NCI-H2029 (cell line): ENCODE results near the gene CYB561D1.
A peak's percentile ranks its signal among the peaks of the same experiment; 100 is the strongest.

Experiments used
- DNase-seq: peaks from one replicate; lab custom pipeline; 2025; lab: John Stamatoyannopoulos, UW

Gene CYB561D1

DNA sequence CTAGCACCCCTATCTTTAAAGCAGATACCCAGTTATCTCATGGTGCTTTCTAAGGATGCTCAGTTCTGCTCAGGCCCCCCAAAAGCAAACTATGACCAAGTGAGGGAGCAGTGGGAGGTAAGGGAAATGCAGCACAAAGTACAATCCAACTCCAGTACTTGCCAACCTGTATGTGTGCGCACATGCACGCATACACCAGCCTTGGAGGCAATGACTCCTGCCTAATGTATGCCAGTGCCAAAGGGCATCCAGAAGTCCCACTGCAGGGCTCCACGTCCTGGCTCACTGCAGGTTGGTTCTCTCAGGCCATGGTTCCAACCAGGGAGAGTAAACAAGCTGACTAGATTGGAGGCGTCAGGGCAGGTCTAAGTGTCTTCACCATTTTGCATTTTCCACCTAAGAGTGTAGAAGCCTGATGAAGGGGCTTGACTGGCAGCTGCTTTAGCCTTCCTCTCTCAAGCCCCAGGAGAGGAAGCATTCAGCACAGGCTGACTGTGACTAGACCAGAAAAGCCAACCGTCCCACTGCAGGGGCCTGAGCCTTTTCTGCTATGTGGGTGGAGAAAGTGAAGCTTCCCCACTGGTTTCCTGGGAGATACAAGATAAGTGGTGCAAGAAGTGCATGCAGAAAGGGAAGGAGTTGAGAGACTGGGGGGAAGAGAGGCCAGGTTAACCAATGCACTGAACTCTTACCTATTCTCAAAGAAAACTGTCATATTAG, 7.9 kb downstream of the CYB561D1 start:
- no peak for DNase-seq

DNA sequence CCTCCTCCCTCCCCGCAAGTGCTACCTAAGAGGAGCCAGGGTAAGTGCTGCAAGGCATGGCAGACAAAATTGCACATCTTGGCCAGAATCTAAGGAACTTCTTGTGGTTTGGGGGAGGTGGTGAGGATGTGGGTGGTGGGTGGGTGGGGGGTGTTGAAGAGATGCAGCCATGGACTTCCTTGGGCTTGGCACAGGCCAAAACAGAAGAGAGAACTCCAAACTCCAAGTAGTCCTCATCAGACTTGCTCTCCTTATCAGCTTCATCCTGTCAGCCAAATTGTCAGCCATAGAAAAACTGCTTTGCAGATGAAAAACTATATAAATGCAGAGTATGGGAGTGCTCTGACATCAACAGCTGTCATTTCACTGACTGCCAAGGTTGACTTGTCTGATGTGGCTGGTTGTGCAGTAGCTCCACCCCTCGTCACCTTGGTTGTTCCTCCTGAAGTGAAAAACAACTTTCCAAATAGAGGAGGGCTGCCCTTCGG, 8.5 kb downstream of the CYB561D1 start:
- DNase-seq: no peak

DNA sequence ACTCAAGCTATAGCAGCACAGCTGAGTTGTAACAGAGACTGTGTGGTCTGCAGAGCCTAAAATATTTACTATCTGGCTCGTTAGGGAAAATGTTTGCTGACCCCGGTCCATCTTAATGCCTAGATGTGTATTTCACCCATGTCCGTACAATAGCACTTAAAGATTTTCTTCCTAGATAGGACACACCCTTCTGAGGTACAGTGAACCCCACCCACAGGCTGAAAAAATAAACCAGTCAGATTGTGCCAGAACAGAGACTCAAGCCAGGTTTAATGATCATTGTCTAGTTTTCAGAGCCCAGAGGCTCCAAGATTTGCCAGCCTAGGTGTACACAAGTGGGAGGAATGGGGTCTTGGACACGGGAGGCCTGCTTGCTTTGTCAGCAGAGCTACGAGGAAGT, 10.0 kb downstream of the CYB561D1 start:
- no peak for DNase-seq

DNA sequence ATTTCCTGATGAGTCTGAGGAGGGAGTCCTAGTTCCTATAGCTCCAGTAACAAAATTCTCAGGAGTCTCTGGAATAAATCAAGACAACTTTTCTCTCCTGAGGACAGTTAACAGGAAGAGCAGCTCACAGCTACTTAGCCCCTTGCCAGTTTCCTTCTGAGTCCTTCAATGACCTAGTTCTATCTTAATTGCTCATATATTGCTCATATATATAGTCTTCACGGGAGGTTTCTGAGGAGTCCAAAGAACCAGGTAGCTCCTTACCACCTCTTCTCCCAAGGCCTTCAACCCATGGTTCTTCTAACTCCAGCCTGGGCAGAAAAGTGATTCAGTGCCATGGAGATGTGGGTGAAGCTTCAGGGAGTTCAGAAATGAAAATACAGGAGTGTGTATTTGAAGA, 11.1 kb downstream of the CYB561D1 start:
- no peak for DNase-seq

DNA sequence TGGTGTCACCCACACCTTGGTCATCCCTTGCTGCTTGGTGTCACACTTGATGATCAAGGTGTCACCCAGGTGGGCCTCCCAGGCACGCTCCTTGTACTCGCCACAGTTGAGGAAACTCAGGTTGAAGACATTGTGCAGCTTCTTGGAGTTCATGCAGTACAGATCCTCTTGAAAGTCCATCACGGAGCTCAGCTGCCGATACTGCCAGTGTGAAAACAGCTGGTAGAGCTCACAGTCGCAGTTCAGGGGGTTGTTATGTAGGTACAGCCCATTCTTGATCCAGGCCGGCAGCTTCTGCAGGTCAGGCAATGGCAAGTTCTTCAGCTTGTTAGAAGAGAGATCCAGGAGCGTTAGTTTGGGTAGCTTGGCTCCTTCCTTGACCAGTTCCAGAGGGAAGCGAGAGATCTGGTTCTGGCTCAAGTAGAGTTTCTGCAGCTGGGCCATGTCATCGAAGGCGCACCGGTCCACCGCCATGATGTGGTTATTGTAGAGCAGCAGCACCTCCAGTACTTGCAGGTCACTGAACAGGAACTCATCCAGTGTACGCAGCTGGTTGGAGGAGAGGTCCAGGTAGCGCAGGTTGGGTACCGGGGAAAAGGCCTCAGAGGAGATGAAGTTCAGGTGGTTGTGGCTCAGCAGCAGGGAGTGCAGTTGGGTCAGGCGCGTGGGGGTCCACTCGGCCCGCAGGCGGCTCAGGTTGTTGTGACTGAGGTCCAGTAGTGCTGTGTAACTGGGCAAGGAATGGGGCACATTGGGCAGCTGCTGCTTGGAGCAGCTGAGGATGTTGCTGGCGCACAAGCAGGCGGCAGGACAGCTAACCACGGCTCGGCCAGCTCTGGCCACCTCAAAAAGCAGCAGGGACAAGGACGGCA, 14.3 kb downstream of the CYB561D1 start:
- no peak for DNase-seq

DNA sequence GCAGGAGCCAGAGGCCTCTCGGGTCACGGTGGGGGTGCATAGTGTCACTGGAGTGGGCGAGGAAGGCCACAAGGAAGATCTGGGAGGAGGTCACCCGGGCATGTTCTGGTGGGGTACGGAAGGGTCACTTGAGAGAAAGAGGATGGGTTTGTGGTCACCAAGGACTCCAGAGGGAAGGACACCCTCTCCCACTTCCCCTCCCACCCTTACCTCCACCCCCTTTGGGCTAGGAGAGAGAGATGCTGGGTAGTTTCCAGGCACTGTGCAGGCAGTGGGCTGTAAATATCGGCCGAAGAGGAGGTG, 14.9 kb downstream of the CYB561D1 start:
- no peak for DNase-seq

DNA sequence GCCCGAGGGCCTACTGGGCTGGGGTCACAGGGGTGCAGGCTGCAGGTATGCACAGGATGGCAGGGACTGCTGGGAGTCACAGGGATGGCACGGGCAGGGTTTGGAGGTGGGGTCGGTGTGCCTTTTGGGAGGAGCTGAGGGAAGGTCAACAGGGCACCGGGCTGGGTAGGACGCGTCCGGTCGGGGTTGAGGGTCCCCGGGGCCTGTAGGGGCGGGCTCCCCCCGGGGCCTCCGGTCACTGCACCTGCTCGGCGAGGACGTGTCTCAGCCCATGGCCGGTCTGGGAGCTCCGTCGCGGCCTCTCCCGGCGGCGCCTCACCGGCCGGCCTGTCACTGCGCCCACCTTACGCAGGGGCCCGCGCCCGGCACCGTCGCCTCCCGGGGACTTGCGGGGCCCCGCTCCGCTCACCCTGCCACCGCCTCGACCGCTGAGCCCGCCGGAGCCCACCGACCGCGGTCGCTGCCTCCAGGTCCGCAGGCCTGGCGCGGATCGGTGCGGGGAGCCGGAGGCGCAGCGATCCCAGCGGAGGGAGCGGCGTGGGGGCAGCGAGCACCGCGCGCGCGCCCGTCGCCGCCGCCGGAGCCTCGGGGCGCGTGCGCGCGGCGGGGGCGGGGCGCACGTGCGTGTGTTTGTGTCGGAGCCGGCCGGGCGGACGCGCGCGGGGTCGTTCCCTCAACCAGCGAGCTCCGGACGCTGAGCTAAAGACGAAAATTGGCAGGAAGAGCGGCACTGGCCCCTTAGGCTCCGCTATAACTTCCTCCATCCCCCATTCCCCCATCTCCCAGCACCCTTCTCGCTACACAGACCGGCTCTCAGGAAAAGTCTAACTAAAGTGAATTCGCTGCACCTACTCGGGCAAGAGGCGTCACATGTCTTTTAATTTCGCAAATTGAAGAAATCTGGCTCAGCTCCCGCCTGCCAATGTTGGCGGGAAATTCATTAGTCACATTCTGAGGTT, 15.6 kb downstream of the CYB561D1 start, which contains the start of gene AMIGO1:
Gene AMIGO1, minus strand, starts transcription at position 552 of the 959 bp plus-strand sequence. CDS start 815 bp downstream, outside the sequence.
- peak; percentile 24 for DNase-seq

DNA sequence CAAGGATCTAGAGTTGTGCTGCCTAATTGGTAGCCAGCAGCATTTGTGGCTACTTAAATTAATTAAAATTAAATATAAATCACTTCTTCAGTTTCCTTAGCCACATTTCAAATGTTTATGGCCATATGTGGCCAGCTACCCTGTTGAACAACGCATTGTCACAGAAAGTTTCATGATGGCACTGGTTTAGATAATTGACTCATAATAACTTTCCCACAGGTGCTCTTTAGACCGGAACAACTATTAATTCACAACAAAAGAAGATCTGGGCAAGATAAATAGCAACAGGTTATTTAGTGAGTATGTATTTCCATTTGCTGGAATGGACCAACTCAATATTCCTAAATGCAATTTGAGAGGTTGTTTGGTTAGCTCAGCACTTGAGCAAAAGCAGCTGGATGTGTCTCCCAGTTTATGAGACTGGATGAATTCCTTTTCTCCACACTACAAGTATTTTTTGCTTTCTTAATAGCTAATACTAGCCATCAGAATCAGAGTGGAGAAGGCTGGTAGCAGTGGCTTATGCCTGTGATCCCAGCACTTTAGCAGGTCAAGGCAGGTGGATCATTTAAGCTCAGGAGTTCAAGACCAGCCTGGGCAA, 19.3 kb downstream of the CYB561D1 start:
- peak; percentile 13 for DNase-seq

DNA sequence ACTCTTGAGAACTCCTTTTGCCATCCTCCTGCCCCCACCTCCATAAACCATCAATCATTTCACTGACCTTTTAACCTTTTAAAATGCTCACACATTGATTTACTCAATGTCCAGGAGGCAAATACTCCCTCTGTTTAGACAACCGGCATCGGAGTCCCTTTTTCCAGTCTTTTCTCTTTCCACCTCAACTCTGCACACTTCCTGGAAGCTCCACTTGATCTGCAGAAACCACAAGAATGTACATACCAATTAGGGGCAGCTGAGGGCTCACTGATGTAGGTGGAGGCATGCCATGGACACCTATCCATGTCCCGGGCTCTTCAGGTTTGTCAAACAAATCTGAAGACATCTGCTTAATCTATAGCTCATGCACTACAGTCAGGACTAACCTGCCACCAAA, 21.0 kb downstream of the CYB561D1 start:
- DNase-seq: peak; percentile 5

DNA sequence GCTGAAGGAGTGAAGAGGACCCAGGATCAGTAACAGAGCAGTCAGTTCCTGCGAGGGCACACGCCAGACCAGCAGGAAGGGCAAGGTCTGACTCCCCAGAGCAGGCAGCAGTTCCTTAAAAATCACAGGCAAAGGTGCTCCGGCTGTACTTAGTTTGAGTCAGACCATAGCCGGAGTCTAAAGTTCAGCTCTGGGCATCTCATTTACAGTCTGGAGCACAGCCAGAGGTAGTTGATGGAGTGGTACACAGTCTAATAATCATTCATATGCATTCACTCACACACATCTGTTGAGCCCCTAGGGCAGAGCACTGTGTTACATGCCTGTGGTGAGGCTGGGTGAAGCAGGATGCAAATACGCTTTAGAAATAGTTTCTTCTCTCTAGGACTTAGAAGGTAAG, 23.0 kb downstream of the CYB561D1 start:
- DNase-seq: no peak

DNA sequence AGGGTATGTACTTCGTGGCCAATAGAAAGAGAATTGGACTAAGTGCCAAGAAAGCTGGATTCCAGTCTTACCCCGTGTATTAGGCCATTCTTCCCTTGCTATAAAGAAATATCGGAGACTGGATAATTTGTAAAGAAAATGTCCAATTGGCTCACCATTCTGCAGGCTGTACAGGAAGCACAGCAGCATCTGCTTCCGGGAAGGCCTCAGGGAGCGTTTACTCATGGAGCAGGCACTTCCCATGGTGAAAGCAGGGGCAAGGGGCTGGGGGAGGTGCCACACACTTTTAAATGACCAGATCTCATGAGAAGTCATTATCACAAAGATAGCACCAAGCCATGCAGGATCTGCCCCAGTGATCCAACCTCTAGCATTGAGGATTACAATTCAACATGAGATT, 23.4 kb downstream of the CYB561D1 start:
- no peak for DNase-seq

DNA sequence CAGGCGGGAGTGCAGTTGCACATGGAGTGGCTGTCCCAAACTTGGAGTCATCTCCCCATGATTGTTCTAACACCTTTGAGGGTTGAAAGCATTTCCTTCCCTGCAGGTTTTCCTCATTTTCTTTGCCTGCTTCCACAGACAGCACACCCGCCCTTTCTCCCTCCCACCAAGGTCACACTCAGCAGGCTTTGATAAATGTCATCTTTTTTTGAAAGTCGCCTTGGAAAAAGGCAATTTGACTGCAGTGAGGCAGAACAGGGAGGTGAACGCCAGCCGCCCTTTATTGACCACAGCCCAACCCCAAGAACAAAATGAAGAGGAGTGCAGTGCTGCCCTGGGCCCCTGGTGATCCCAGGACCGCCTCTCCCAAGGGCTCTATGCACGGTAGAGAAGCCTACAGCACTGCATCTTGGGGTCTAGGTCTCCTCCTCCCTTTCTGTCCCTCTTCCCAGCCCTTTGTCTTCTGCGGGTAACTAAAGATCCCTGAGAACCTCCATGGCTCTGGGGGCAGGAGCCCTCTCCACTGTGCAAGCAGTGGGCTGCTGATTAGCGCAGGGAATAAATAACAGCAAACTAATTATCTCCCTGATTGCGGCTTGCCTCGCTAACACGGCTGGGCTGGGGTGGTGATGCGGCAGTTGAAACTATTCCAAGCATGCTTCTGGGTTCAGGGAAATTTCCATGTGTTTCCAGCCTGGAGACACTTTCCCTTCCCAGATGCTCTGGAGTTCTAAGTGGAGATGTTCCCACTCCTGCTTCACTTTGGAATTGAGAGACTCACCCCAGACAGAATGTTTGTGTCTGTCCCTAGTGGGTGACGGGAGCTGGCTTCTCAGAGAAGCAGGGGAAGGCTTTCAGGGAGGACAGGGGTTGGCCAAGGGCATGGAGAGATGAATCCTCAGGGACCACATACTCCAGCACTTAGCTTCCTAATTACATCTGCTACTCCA, 27.4 kb downstream of the CYB561D1 start:
- DNase-seq: no peak

DNA sequence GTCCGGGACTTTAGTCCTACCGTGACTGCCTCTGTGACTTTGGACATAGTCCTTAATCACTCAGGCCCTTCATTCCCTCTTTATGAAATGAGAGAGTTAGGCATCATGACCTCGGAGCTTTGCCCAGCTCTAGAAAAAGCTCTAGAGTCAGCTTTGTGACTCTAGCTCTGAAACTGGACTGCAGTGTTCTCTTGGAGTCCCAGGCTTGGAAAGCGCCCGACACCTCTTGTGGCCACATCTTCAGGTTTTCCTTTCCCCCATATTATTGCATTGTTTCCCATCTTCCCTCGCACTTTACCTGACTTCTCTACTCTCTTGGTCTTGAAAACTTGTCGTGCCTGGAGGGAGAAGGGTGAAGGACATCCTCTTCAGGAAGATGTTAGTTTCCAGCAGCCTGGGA, 28.1 kb downstream of the CYB561D1 start:
- DNase-seq: no peak

DNA sequence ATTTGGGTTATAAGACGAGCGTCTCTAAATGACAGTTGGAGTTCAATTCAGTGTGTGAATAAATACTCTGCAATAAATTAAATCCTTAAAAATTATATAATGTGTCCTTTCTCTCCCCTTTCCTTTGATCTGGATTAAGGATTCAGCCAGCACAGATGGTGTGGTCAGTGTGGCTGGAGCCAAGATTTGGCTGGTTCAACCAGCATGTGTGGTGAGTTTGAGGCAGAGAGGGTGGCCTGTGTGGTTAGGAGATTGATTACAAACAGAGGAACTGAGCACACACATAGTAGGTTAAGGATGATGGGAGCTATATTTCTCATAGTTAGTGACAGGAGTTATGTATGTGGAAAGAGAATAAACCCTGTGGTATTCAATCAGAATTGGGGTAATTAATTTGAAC, 29.8 kb downstream of the CYB561D1 start:
- no peak for DNase-seq

DNA sequence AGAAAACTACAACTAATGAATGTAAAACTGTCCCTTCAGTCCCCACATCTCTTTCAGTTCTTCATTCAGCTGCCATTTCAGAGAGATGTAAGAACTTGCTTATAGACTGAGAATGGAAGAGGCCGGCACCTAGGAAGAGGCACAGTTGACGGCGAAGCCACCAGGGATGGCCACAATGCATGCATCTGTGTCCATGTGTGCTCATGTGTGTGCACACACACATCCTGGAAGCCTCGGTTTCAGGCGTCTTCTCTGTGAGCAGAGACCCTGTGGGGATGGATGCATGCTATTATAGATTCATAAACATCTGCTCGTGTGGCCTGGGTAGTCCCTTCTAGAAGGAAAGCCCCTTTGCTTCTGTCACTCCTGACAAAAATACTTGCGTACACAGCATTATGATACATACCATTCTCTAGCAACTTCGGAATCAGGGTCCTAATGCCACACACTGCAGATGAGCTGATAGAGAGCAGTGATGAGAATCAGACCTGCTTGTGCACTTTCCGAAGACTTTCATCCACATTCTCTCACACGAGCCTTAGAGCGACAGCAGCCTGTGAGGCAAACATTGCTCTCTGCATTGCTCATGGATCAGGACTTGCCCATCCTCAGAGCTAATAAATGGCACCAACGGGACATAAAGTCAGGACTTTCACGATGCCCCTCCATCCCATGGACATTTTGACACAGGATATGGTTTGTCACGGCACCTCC, 33.4 kb downstream of the CYB561D1 start:
- no peak for DNase-seq

DNA sequence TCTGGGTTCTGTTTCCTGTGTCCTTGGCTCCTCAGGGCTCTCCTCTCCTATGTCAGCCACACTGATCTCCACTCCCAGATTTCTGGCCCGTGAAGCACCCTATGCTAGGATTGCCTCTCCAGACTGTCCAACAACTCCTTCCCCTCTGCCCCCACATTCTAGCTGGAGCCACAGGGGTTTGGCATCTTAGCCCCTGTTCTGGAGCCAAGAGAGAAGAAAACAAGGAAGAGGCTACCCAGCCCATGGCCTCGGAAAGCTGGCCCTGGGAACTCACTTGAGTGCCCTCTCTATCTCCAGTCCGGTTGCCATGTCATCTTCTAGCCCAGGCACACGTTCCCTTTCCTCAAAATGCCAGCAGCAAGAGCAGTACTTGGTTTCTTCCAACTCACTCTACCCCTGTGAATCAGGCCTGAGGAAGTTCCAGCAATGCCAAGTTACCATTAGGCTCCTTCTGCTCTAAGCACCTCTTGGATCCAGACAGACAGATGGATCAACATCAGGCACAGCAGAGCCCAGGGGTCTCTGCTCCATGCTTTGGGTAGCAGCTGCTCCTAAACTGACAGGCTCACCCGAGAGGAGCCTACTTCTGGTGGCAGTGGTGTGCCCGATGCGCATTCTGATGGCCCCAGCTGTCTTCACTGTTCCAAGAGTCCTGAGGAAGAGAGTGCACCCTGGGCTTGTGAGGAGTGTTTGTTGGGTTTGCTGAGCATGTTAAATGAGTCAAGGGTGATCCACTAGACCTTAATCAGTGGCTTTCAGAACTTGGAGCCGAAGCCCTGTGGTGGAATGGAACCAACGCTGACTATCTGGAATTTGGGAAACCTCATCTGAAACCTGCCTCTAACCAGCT, 34.2 kb downstream of the CYB561D1 start:
- DNase-seq: no peak

DNA sequence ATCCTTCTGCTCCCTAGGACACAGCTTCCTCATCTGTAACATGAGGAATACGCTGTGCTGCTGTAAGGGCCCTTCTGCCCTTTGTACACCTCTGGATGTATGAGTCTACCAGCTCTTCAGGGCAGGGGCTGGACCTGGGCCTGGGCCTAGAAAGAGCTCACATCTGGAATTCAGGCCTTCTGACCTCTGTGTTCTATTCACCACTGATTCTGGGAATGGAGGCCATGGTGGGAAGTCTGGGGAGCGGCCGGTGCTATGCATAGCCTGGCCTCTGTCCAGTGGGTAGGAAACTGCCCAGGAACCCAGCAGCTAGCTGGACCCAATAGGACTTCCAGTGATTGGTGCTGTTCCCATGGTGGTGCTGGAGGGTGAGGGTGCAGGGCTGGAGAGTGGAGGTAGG, 34.8 kb downstream of the CYB561D1 start:
- no peak for DNase-seq

DNA sequence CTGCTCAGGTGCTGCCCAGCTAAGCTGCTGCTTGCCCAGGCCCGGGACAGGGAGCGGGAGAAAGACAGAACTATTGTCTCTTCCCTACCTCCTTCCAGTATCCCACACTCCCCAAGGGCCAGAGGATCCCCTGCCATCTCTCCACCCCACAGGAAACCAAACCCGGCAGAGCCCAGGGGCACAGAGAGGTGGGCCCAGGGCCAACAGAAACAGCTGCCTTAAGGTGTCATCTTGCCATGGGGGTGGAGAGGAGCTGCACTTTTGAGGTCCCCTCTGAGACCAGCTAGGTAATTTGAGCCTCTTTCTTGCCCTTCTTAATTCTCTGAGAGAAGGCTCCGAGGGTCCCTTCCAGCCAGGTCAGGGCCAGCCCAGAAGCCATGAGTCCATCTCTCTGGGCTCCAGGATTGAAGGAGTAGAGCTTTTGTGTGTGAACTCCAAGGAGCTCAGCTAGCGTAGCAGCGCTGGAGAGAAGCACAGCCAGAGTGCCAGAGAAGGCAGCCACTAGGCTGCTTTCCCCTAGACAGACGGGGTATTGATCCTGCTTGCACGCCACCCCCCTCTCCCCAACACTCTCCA, 36.1 kb downstream of the CYB561D1 start:
- peak; percentile 11 for DNase-seq
